ENCODE results near the gene JAK1. TPM values are rescaled to one million over a fixed set of nuclear protein-coding genes. Genes with fewer than 3 reads are reported as not detected.

JAK1 gene
- total and polyA plus RNA-seq, 10 donors, result 46.6 to 270 (median 205) TPM

DNA sequence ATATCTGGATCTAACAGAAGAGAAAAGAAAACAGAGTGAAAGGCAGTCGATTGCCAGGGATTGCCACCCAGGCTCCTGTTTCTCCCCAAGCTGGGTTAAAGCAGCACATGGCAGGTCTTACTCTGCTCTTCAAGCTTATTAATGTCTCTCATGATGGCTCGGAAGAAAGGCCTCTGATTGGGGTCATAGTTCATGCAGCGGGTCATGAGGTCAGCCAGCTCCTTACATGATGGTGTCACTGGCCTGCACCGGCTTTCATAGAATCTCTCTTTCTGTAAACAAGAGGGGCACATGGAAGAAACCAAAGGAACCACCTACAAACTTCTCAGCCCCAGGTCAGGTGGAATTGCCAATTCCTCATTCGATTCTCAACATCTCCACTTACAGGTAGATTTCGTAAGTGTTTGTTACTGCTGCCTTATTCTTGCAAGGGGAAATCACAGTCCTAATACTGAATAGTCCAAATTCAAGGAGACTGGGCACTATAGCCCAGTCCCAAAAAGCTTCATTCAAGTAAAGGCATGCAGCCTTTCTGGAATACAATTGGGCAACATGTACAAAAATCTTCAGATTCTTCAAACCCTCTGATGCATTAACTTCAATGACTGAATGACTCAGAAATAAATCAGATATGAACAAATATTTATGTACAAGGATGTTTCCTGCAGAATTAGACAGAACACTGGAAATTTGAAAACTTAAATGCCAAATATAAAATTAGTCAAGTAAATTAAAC lies 124.9 kb downstream of the JAK1 start:
- no peaks in the 10 kb centered on the region for H3K9me3 ChIP-seq
- peaks cover 4 to 25% (median 14%) of the 10 kb centered on the region in 6 donors for H3K4me1 ChIP-seq
- TF ChIP-seq POLR2A (IDR thresholded peaks at IDR 0.05), result no peak
- TF ChIP-seq POLR2AphosphoS5 (IDR thresholded peaks at IDR 0.05), result no peak
- TF ChIP-seq CTCF (IDR thresholded peaks at IDR 0.05 in 8 of 11, conservative IDR thresholded peaks at IDR 0.05 in 3 of 11), result no peak
- intact Hi-C loops (cut with DNase I; ENCODE audit: low total_unique reads), result no loop called here
- H3K27me3 ChIP-seq (replicated peaks in 1 of 7), result no peaks in the 10 kb centered on the region
- no peak overlapping the region for H3K4me3 ChIP-seq
- peaks cover 0 to 100% (median 94%) of the 10 kb centered on the region in 6 donors for H3K36me3 ChIP-seq
- WGBS, 5 donors, result 73 to 90% (median 81%) methylated on average over 6 of the region's 6 CpGs
- no peak for DNase-seq
- peak overlapping the region in 5 of 8 donors; percentile 9 to 67 (median 30) for H3K27ac ChIP-seq

GRCh38 chr1:64839732-64840405 lies 126.5 kb downstream of the JAK1 start:
- no peak overlapping the region for H3K27ac ChIP-seq
- no peak for DNase-seq
- WGBS, 5 donors, result 89 to 95% (median 95%) methylated on average over 15 of the region's 15 CpGs
- peaks cover 7 to 100% (median 94%) of the 10 kb centered on the region in 6 donors for H3K36me3 ChIP-seq
- peaks cover 4 to 25% (median 14%) of the 10 kb centered on the region in 6 donors for H3K4me1 ChIP-seq
- no peaks in the 10 kb centered on the region for H3K9me3 ChIP-seq
- intact Hi-C loops (cut with DNase I; ENCODE audit: low total_unique reads), result no loop called here
- TF ChIP-seq POLR2AphosphoS5 (IDR thresholded peaks at IDR 0.05) (no peak), CTCF (IDR thresholded peaks at IDR 0.05 in 8 of 11, conservative IDR thresholded peaks at IDR 0.05 in 3 of 11) (no peak), POLR2A (IDR thresholded peaks at IDR 0.05) (no peak)
- no peak overlapping the region for H3K4me3 ChIP-seq
- H3K27me3 ChIP-seq (replicated peaks in 1 of 7), result no peaks in the 10 kb centered on the region

GRCh38 chr1:64839261-64839660 lies 127.1 kb downstream of the JAK1 start:
- DNase-seq, result no peak
- 82 to 91% (median 88%) methylated on average over 5 of the region's 5 CpGs for WGBS, 5 donors
- no peaks in the 10 kb centered on the region for H3K27me3 ChIP-seq (replicated peaks in 1 of 7)
- H3K9me3 ChIP-seq, result no peaks in the 10 kb centered on the region
- H3K27ac ChIP-seq, result peak overlapping the region in 1 of 8 donors; percentile 11
- H3K4me1 ChIP-seq, result peaks cover 4 to 25% (median 14%) of the 10 kb centered on the region in 6 donors
- intact Hi-C loops (cut with DNase I; ENCODE audit: low total_unique reads), result no loop called here
- TF ChIP-seq POLR2AphosphoS5 (IDR thresholded peaks at IDR 0.05) (no peak), POLR2A (IDR thresholded peaks at IDR 0.05) (no peak), CTCF (IDR thresholded peaks at IDR 0.05 in 8 of 11, conservative IDR thresholded peaks at IDR 0.05 in 3 of 11) (no peak)
- no peak overlapping the region for H3K4me3 ChIP-seq
- H3K36me3 ChIP-seq, result peaks cover 7 to 100% (median 94%) of the 10 kb centered on the region in 6 donors

GRCh38 chr1:64838486-64838885 lies 127.9 kb downstream of the JAK1 start:
- peaks cover 4 to 24% (median 14%) of the 10 kb centered on the region in 6 donors for H3K4me1 ChIP-seq
- TF ChIP-seq POLR2A (IDR thresholded peaks at IDR 0.05) (no peak), POLR2AphosphoS5 (IDR thresholded peaks at IDR 0.05) (peak in 1 of 3 donors; percentile 56)
- no peak overlapping the region for H3K4me3 ChIP-seq
- H3K9me3 ChIP-seq, result no peaks in the 10 kb centered on the region
- intact Hi-C loops (cut with DNase I; ENCODE audit: low total_unique reads), result no loop called here
- peak overlapping the region in 2 of 8 donors; percentile 13 to 21 for H3K27ac ChIP-seq
- no peaks in the 10 kb centered on the region for H3K27me3 ChIP-seq (replicated peaks in 1 of 7)
- 81 to 88% (median 87%) methylated on average over 7 of the region's 7 CpGs for WGBS, 5 donors
- peaks cover 11 to 100% (median 94%) of the 10 kb centered on the region in 6 donors for H3K36me3 ChIP-seq
- no peak for DNase-seq

All from spleen (tissue), 11 donors.